ENCODE data around the gene GPSM1.
"Not testable (repeated sequence)": the region's sequence is repeated elsewhere in the genome, so short reads cannot be mapped to it uniquely, and the experiment has no call there.

Gene GPSM1

DNA sequence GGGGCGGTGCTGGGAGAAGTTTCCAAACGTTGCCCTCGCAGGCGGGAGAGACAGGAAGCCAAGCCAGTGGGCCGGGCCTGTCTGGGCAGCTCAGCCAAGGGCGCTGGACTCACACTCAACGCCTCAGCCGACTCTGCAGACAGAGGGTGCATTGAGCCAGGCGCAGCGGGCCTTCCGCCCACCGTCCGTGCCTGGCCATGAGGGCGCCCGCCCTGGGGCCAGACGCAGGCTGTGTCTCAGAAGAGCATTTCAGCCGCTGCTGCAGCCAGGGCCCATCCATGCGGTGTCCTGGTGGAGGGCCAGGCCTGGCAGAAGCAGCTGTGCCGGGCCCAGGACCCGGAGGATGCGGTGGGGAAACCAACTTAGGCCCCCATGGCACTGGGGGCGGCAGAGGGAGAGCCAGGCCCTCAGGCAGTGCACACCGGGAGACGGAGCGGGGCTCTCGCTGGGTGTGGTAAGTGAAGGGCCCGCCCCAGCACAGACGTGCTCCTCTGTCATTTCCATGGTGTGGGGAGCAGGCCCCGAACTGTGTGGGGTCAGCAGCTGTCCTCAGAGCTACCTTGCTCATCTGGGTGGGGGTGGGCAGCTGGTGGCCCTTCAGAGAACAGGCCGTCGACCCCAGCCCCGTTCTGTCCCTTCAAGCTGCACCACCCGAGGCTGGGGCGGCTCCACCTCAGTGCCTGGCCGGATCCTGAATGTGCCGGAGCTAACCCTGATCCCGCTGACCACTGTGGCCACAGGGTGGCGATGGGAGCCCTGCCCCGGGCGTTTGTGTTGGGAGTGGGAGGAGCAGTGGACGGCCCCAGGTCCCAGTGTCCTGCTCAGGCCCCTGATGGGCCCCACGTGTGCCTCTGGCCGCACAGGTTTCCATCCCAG lies 18.2 kb downstream of the GPSM1 start:
- DNase-seq (ENCODE audit: low read depth), result no peak

DNA sequence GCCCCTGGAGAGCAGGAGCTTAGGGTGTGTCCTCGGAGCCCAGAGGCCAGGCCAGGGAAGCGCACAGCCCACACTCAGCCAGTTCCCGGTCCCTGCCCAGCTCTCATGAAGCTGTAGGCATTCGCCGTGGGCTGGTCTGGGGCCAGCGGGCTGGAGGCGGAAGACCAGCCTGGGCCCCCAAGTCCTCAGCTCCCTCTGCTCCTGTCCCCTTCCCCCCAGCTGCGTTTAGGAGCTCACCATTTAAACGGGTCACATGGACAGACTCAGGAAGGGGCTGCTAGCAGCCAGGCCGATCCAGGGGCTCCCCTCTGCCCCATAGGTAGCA lies 18.8 kb downstream of the GPSM1 start:
- DNase-seq (ENCODE audit: low read depth), result no peak

DNA sequence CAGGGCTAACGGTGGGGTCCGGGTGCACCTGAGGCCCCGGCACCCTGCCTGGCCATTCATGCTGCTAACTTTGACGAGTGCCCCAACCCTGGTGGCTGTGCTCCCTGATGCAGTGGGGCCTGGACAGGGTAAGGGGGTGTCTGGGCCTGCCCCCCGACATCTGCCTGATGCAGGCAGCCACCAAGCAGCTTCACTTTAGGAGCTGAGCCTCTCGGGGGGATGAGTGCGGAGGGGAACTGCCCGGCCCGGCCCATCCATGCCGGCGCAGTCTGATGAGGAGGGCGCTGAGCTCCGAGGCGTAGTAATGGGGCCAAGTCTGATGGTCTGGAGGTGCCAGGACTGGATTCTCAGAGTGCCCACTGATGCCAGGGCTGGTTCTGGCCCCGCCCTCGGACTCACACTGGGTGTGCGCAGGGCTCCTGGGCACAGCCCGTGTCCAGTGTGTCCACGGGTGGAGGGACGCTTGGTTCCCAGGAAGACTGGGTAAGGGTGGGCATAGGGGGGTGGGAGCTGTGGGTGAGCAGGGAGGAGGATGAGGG lies 19.7 kb downstream of the GPSM1 start:
- DNase-seq (ENCODE audit: low read depth), result no peak

DNA sequence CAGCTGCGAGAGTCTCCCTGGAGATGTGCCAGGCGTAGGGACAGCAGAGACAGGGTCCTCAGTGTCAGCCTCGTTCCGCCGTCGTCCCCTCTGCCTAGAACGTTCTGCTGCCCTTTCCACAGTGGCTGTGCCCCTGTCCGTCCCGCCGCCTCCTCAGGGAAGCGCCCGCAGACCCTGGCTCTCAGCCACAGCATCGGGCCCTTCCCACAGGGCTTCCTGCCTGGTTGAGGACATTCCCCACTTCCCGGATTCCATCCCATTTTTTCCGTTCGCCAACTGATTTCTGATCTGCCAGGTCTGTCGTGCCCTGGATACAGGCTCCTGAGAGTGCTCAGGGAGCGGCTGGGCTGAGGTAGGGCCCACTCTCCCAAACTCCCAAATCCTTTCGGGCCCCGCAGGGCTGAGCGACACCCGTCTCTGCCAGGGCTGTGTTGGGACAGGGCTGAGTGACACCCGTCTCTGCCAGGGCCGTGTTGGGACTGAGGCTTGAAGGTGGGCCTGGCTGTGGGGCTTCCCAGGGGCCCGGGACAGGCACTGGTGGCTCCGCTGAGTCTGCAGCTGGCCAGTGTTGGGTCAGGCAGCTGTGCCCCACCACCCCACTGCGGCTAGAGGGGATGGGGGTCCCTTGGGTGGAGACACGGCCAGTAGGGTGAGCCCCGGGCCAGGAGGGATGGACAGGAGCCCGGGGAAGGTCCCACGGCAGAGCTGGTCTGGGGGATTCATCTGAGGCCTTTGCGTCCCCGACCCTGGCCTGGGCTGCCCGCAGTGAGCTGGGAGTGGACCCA lies 20.3 kb downstream of the GPSM1 start:
- no peak for DNase-seq (ENCODE audit: low read depth)

DNA sequence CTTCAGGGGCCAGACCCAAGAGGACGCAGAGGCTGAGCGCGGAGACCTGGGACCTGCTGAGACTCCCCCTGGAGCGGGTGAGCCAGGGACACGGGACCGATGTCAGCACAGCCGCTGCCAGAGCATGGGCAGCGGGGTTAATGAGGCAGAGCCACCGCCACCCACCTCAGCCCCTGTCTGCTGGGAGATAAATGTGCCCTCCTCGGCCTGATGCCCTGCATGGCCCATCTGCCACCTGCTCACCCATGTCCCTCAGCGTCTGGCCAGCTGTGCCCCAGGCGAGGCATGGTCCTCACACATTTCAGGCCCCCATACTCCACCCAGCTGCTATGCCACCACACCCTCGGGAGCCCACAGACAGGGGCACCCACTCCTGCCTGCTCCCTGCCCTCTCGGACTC lies 21.4 kb downstream of the GPSM1 start:
- no peak for DNase-seq (ENCODE audit: low read depth)

DNA sequence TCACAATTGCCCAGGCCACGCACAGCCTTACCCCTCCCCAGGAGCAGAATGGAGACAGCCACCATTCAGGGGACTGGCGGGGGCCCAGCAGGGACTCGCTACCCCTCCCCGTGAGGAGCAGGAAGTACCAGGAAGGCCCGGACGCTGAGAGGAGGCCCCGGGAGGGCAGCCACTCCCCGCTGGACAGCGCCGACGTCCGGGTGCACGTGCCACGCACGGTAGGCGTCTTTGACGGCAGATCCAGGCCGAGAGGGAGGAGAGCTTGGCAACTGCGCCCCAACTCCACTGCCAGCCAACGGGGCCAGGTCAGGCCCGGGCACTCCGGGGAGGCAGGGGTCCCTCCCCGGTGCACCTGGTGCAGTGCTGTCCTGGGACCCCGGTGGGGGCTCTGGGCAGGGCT lies 22.2 kb downstream of the GPSM1 start:
- no peak for DNase-seq (ENCODE audit: low read depth)

DNA sequence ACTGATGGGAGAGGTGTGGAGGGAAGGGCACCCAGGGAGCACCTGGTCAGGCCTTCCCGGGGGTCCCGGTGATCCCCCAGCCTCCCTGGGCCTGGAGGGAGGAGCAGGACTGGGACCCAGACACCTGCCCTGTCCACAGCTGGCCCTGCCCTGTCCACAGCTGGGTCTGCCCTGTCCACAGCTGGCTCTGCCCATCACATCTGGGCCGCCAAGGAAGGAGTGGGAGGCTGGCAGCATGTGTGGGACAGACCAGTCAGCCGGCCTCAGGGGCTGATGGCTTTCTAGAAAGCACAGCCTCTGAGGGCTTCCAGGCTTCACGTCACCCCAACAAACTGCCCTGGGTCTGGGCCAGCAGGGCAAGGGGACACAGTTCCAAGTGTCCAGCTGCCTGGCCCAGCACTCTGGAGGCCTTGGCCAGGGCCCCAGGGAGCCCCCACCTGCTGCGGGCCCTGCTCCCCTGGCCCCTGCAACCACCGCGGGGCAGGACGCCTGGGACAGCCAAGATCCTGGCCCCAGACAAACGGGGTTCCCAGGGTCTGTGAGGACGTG lies 24.0 kb downstream of the GPSM1 start:
- no peak for DNase-seq (ENCODE audit: low read depth)

DNA sequence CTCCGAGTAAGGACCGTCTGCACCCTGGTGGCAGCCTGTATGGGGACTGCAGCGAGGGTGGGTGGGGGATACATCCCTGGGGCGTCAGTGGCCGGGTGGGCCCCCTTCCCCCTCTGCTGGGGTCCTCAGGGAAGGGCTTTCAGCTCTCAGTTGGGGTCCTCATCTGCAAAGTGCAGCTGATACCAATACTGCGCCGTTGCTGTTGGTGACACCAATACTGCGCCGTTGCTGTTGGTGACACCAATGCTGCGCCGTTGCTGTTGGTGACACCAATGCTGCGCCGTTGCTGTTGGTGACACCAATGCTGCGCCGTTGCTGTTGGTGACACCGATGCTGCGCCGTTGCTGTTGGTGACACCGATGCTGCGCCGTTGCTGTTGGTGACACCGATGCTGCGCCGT lies 24.5 kb downstream of the GPSM1 start:
- DNase-seq (ENCODE audit: low read depth), result not testable (repeated sequence)

DNA sequence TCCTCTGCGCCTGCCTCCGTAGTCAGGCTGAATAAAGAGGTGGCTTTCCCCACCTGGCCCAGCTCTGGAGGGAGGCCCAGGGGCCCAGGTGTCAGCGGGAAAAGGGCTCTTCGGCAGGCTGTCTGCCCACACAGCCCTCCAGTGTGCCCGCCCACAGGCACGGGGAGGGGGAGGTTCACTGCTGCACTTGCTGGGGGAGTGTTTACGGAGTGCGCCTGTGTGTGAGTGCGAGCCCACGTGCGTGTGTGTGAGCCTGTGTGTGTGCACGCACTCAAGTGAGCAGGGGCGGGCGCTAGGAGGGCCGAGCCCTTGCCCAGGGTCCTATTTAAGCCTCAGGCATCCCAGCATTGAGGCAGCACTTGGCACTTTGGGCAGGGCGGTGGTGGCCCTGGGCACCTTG lies 25.3 kb downstream of the GPSM1 start:
- no peak for DNase-seq (ENCODE audit: low read depth)

DNA sequence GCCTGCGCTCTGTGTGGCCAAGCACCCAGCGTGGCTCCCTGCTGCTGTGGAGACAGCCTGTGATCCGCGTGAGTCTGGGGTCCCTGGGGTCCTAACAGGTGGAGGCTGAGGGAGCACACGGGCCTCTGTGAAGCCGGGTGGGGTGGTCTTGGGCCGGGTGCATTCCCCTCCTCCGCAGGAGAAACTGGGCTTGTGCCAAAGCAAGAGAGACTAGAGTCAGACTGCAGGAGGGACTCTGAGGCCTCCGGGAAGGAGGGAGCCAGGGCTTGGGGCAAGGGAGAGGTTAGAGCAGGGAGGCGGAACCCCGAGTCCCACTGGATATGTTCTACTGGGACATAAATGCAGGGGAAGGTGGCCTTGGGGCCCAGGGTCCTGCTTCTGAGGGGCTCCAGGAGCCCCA lies 25.7 kb downstream of the GPSM1 start:
- no peak for DNase-seq (ENCODE audit: low read depth)

DNA sequence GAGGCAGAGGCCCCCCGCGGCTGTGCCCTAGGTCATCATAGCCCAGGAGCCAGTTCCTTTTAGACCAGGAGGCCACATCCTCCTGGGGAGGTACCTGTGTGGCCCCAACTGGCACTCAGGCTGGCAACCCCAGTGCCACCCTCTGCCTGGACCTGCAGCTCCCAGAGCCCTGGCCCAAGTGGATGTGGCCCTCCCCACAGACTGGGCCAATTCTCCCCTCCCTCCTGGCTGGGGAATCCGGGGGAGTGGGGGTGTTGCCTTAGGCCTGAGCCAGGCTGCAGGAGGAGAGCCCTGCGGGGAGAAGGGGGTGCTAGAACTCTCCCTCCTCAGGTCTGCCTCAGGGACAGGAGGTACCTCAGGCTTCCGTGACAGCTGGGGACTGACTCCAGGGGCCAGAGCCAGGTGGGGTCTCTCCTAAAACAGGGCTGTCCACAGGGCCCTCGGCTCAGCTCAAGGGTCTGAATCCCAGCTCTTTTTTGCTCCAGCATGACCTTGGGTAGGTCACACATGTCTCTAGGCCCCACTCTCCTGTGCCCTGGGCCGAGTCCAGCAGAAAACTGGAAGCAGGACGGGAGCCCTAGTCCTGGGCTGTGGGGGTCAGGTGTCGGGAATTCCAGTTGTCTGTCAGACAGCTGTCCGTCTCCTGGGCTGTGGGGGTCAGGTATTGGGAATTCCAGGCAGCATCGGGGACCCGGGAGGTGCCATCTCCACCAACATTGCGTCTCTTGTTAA lies 26.6 kb downstream of the GPSM1 start:
- no peak for DNase-seq (ENCODE audit: low read depth)

DNA sequence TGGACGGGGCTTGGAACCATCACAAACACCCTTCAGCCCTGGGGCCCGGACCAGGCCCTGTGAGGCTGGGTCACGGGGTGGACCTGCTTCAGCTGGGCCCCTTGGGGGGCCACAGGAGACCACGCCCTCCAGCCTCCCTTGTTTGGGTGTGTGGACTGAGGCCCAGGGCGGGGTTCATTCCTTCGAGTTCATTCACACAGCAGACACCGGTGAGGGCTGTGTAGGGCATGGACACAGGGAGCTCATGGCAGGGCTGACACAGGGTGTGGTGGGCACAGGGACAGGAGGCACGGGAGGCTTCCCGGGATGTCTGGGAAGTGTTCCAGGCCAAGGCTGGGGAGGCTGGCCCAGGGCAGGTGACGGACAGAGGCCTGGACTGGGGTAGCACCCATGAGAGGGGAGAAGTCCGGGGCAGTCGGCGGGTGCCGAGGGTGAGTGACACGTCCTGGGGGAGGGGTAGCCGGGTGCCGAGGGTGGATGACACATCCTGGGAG lies 27.3 kb downstream of the GPSM1 start:
- no peak for DNase-seq (ENCODE audit: low read depth)

DNA sequence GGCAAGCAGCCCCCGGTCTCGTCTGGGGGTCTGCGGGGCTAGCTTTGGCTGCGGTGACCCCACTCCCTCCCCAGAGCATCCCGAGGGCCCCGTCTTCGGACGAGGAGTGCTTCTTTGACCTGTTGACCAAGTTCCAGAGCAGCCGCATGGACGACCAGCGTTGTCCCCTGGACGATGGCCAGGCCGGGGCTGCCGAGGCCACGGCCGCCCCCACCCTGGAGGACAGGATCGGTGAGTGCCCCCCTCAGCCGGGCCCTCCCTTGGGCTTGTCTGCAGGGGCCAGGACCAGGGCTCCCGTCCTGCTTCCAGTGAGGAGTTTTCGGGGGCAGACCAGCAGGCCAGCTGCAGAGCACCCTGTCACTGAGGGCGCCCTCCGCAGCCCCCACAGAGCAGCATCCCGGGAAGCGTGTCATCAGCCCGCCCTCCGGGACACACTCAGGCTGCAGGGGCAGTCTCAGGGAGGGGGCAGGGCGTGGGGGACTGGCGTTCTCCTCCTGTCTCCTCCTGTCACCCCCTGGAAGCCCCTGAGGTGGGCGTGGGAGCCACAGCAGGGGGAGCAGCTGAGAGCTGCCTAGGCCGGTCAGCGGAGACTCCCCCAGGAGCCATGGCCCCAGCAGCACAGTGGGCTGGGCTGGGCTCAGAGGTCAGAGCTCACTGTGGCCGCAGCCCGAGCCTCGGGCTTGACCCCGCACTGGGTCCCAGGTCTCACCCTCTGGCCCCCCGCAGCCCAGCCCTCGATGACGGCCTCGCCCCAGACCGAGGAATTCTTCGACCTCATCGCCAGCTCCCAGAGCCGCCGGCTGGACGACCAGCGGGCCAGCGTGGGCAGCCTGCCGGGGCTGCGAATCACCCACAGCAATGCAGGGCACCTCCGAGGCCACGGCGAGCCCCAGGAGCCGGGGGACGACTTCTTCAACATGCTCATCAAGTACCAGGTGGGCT lies 28.5 kb downstream of the GPSM1 start:
- DNase-seq (ENCODE audit: low read depth), result no peak

DNA sequence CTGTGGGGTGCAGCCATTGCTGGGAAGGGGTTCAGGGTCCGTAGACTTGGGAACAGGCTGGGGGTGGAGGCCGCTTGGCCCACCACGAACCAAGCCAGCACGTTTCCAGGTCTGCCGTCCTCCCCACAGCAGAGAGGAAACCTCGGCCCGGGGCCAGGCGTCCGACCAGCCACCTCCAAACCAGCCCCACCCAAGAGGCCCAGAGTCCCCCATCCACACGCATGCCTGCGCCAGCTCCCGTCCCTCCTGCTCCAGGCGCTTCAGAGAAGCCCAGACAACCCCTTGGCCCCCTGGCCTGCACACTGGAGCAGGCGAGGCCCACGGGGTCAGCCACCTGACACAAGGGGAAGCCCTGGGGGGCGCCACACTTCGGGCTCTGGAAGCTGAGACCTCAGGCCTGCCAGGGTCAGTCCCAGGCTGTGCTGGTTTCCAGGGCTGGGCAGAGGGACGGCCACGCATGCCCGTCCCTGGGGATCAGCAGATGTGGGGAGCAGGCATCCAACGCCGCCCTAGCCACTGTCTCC lies 29.9 kb downstream of the GPSM1 start:
- DNase-seq (ENCODE audit: low read depth), result no peak

DNA sequence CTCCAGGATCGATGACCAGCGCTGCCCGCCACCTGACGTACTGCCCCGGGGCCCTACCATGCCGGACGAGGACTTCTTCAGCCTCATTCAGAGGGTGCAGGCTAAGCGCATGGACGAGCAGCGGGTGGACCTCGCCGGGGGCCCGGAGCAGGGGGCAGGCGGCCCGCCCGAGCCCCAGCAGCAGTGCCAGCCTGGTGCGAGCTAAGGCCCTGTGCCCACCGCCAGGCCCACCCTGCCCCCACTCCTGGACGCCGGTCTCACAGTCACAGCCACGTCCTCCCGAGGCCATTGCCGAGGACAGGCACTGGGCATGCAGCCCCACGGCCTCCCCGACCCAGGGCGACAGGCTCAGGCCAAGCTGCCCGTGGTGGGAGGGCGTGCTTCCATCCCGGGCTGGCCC lies 30.7 kb downstream of the GPSM1 start:
- DNase-seq (ENCODE audit: low read depth), result no peak

DNA sequence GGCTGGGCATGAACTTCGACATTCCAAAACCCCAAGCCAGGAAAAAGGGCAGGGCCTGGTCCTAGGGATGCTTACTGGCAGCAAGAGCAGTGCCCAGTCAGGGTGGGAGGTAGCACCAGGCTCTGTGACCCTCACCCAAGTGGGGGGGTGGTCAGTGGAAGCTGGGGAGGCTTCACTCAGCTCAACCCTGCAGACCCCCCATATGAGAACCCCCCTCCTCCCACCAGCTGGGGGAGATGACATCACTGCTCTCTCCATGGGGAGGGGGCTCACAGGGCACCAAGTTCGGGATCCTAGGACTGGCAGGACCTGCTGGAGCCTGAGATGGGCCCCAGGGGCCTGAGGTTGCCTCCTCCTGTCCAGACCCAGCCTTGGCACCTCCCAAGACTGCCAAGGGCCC lies 31.5 kb downstream of the GPSM1 start:
- no peak for DNase-seq (ENCODE audit: low read depth)

DNA sequence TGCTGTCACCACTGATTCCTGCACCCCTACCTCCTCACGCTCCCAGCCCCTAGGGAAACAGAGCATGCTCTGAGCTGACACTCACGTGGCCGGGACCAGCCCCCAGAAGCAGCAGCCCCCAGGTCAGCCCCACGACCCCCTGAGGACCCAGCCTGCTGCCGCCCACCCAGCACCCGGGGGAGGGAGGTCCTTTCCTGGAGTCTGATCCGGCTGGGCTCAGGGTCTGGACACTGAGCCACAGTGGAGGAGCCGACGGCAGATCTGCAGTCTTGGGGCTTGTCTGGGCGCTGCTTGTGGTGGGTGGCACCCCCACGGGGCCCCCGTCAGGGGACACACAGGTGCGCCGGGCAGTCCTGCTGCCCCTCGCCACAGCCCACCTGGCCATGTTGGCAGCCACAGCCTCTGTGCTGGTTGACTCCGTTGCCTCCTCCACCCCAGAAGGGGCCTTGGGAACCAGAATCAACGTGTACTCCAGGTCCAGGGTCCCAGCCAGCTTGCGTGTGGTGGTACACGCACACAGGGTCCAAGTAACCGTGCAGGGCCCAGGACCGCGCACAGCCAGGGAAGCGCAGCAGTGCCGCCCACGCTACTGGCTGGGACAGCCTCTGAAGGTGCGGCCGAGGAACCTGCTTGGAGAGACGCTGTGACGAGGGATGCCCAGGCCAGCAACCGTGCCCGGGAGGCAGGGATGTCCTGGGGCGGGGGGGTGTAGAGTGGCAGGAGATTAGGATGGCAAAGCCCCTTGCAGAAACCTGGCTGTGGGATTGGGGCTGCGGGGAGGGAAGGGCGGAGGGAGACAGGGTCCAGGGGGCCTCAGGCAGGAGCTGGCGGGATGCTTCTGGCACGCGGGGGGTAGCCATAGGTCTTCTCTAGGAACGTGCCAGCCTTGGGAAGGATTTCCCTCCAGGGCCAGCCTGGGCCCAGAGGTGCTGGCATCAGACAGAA lies 32.7 kb downstream of the GPSM1 start:
- DNase-seq (ENCODE audit: low read depth), result no peak

DNA sequence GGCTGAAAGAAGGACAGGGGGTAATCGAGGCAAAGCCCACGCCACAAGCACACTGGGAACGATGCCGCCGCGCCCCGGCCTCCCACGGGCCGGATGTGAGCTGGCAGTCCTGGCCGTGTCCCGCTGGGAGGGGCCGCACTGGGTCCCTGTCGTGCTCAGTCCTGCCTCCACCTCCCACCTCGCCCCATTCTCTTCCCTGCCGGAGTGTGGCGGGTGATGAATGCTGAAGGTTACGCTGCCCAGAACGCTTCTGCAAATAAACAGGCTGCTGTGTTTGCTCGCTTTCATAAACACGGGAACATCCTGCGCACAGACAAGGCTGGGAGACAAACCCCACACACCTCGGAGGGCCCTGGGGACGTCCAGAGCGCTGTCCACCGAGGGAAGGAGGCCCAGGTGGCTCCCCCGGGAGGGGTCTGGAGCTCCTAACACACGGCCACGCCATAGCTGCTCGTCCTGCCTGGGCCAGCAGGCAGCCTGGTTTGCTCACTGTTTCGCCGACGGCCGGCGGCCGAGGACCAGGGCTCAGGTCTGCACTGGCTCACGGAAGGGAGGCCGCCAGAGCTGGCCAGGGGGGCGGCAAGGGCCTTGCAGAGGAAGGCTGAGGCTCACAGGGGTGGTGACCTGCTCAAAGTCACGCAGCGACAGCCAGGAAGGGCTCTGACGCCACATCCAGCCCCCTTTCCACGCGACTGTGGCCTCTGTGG lies 33.9 kb downstream of the GPSM1 start:
- no peak for DNase-seq (ENCODE audit: low read depth)

Data from stimulated activated CD8-positive, alpha-beta memory T cell treated with anti-CD3 and anti-CD28 coated beads, Interleukin-15, amount 100 ng/mL, for 1 hour (primary cell).